C4-2B (cell line): Measurements from ENCODE around the gene ARMH4.

ENCODE experiments used
- CTCF ChIP-seq: fragments of 450-650 bp; conservative IDR thresholded peaks from 2 replicates; pipeline ENCODE4 v1.5.1; 2017; ENCODE audit warnings: mild to moderate bottlenecking
- ZFX ChIP-seq: fragments of 450-650 bp; IDR thresholded peaks from 2 replicates; pipeline ENCODE4 v1.6.1; 2017

DNA sequence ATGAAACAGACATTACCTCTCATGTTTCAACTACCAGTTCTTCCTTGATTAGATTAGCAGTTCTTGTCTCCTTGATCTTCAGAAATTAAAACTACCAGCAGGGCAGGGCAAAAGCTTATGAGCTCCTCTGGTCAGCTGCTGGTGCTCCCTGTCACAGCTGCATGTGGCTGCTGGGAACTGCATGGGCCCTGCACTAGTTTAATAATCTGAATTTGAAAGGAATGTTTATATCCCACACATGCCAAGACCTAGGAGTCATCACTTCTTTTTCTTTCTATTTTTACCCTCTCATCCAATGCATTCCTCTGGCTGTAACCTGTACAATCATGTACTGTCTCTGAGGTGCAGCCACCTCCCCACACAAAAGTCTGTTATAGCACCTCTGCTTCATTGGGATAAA is 73.9 kb downstream of the ARMH4 start:
- TF ChIP-seq CTCF (no peak), ZFX (no peak)
